ENCODE data around the gene LRRC45.

DNA sequence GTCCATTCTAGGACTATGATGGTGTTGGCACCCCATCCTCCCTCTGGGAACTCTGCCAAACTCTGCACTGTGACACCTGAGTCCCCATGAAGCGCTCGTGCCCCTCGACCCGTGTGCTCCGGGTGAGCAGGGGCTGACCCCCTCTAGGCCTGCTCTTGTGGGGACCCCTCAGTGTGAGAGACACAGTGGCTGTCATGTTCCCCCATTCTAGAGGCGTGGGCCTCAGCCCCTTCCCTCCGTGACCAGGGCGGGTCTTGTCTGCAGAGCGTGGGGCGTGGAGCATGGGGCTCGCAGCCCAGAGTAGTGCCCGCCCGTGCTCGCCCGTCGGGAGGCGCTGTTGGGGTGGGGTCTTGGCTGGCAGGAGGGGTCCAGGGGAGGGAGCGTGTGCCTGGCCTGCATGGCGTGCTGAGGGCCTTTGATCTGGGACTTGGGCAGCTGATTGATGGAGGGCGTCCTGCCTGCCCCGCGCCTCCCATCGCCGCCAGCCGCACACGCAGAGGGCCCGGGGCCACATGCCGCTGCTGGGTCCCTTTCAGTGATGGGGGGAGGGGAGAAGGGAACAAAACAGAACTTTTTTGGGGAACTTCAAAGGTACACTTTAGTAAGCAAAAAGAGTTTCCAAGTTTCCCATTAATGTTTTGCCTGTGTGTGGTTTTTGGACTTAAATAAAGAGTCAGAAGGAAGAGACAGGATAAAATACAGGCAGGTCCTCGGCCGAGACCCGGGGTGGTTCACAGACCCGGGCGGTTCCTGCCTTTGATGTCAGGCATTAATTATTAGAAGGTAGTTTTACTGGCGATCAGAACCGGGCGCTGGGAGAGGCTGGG lies 22.9 kb upstream of the LRRC45 start:
- TF ChIP-seq, protein P1, sequence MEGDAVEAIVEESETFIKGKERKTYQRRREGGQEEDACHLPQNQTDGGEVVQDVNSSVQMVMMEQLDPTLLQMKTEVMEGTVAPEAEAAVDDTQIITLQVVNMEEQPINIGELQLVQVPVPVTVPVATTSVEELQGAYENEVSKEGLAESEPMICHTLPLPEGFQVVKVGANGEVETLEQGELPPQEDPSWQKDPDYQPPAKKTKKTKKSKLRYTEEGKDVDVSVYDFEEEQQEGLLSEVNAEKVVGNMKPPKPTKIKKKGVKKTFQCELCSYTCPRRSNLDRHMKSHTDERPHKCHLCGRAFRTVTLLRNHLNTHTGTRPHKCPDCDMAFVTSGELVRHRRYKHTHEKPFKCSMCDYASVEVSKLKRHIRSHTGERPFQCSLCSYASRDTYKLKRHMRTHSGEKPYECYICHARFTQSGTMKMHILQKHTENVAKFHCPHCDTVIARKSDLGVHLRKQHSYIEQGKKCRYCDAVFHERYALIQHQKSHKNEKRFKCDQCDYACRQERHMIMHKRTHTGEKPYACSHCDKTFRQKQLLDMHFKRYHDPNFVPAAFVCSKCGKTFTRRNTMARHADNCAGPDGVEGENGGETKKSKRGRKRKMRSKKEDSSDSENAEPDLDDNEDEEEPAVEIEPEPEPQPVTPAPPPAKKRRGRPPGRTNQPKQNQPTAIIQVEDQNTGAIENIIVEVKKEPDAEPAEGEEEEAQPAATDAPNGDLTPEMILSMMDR (IDR thresholded peaks at IDR 0.05): no peak
- no peak for TF ChIP-seq POLR2A (IDR thresholded peaks at IDR 0.05)

Measured in heart left ventricle (tissue), 13 donors.